ENCODE data around the gene XPA.

The XPA gene

DNA sequence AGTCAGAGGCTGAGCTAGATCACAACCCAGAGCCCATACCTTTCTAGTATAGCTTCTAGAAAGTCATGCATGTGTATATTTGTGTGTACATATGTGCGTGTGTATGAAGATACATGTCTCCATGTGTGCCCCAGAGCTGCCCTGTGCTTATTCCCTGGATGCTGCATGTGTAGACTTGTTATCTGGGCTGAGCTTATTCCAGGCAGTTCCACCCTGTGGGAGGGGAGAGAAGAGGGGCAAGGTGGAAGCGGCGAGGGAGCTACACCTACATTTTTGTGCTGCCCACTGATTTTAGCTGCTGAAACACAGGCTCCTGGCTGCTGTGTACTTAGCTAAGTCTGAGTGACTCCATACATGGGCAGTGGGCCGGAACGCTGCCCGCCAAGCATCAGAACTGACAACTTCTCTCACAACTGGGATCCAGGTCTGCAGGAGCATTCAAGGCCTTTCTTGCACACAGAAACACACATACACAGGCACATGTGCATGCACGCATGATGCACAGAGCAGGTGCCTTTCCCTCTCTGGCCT is 38.0 kb upstream of the XPA start:
- TF ChIP-seq, protein P1, sequence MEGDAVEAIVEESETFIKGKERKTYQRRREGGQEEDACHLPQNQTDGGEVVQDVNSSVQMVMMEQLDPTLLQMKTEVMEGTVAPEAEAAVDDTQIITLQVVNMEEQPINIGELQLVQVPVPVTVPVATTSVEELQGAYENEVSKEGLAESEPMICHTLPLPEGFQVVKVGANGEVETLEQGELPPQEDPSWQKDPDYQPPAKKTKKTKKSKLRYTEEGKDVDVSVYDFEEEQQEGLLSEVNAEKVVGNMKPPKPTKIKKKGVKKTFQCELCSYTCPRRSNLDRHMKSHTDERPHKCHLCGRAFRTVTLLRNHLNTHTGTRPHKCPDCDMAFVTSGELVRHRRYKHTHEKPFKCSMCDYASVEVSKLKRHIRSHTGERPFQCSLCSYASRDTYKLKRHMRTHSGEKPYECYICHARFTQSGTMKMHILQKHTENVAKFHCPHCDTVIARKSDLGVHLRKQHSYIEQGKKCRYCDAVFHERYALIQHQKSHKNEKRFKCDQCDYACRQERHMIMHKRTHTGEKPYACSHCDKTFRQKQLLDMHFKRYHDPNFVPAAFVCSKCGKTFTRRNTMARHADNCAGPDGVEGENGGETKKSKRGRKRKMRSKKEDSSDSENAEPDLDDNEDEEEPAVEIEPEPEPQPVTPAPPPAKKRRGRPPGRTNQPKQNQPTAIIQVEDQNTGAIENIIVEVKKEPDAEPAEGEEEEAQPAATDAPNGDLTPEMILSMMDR (IDR thresholded peaks at IDR 0.05), result no peak

GRCh38 chr9:97726716-97727115 is 29.6 kb upstream of the XPA start:
- TF ChIP-seq, protein P1 (IDR thresholded peaks at IDR 0.05), result no peak

DNA sequence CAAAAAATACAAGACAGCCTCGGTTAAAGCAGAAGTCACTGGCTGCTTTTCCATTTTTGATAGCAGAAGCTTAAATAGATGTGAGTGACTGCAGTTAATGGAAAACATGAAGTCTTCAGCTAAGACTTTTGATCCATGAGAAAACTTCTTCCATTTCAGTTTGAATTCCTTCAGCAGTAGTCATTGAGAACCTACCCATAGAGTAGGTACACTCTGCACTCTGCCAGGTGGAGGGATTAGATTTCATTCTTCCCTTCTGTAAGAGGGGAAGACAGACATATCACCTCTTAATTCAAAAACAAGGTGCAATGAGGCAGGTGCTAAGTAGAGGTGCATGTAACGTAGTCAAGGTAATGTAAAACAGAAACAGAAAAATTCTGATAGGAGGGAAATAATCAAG is 26.7 kb upstream of the XPA start:
- TF ChIP-seq, protein P1 (IDR thresholded peaks at IDR 0.05), result no peak

GRCh38 chr9:97722331-97722730 is 25.2 kb upstream of the XPA start:
- TF ChIP-seq, protein P1 (IDR thresholded peaks at IDR 0.05), result no peak

DNA sequence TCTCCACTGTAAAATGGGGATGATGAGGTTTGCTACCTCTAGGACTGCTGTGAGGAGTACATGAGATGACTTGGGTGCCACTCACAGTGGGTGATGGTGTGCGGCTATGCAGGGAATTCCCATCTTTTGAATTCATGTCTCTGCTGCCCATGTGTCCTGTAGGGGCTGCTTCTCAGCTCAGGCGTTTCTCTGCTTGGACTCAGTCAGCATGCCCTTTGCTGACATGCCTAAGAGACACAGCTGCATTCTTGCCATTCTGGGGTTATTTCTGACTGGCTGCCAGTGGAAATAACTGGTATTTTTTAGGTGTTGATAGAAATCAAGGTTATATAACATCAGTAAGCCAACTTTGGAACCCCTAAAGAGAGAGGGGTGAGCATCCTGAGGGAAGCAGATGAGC is 24.3 kb upstream of the XPA start:
- TF ChIP-seq, protein P1 (IDR thresholded peaks at IDR 0.05), result no peak

- TF ChIP-seq, protein P1 (IDR thresholded peaks at IDR 0.05), result no peak
Measured at GRCh38 chr9:97717866-97718265, 20.7 kb upstream of the XPA start.

- TF ChIP-seq, protein P1 (IDR thresholded peaks at IDR 0.05), result no peak
Measured at GRCh38 chr9:97714435-97714834, 17.3 kb upstream of the XPA start.

DNA sequence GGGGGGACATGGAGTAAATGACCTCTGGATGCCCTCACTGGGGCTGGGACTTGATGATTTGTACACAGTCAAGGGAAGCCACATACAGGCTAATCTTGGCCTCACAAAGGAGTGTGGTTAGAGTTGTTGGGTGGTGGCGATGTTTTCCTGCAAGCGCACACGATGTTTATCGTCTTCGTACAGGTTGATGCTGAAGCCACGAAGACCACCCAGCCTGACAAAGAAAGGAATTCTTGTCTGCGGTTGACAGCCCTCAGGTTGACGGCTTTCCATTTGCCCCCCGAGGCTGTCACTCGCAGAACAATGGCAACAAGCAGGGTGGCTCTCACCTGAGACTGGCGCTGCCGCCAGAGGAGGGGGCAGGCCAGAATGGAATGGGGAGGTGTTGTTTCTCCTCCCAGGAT is 14.1 kb upstream of the XPA start:
- TF ChIP-seq, protein P1 (IDR thresholded peaks at IDR 0.05), result no peak

All from LNCAP (cell line).